Measurements from ENCODE around the gene PCGF3. TPM values are rescaled to one million over a fixed set of nuclear protein-coding genes. Genes with fewer than 3 reads are reported as not detected.
A peak's percentile ranks its signal among the peaks of the same experiment; 100 is the strongest.

The PCGF3 gene
- total and polyA plus RNA-seq, 9 of the 15 experiments (the other 6 are each of a cell fraction or from before 2014, with no cell fraction given) = 2.6 to 46.1 (median 20.3) TPM

- TF ChIP-seq SFPQ (IDR thresholded peaks at IDR 0.05; ENCODE audit: low read depth, low read length) (no peak), DPF2 (IDR thresholded peaks at IDR 0.05) (no peak), ZNF75A (CRISPR knock-in tag; IDR thresholded peaks at IDR 0.05) (no peak), ZBTB9 (CRISPR knock-in tag; IDR thresholded peaks at IDR 0.05) (no peak; the same call in 1 of the 2 replicates), ZNF12 (CRISPR knock-in tag; IDR thresholded peaks at IDR 0.05) (no peak), IRF9 (tag; IDR thresholded peaks at IDR 0.05) (no peak), SIX5 (IDR thresholded peaks at IDR 0.05; ENCODE audit: borderline replicate concordance in 1 of 2, insufficient read depth in 1 of 2, low read depth in 1 of 2, low read length in 2 of 2) (peak; percentile 23 to 31; a peak in 1 of 4 replicates), OTX1 (CRISPR knock-in tag; IDR thresholded peaks at IDR 0.05) (no peak), SPI1 (IDR thresholded peaks at IDR 0.05; ENCODE audit: borderline replicate concordance, low read depth, low read length) (no peak), ATF2 (CRISPR knock-in tag; IDR thresholded peaks at IDR 0.05) (peak; percentile 98), USF1 (CRISPR knock-in tag; IDR thresholded peaks at IDR 0.05) (peak; percentile 93), SRF (CRISPR knock-in tag; IDR thresholded peaks at IDR 0.05) (peak in 1 of 2 experiments; percentile 66; a peak in 1 of 4 replicates), MYBL2 (IDR thresholded peaks at IDR 0.05; ENCODE audit: low read depth) (no peak), MYBL2 (CRISPR knock-in tag; IDR thresholded peaks at IDR 0.05; ENCODE audit: borderline replicate concordance) (no peak), PATZ1 (CRISPR knock-in tag; IDR thresholded peaks at IDR 0.05; ENCODE audit: borderline replicate concordance) (no peak), ZNF507 (tag; conservative IDR thresholded peaks at IDR 0.05) (no peak), CCNT2 (IDR thresholded peaks at IDR 0.05; ENCODE audit: borderline replicate concordance, extremely low read depth, insufficient read length, low read depth, low read length) (peak; percentile 86), KDM1A (IDR thresholded peaks at IDR 0.05) (no peak)
Observed at GRCh38 chr4:674172-675035, 31.2 kb upstream of the PCGF3 start, which contains the start of the genes ATP5ME and MYL5 (continued).

Data from K562 (cell line).